ENCODE results near the gene ZBTB17.

ZBTB17 gene

GRCh38 chr1:15958111-15958510 lies 17.8 kb downstream of the ZBTB17 start:
- no peak for TF ChIP-seq MYC (IDR thresholded peaks at IDR 0.05; ENCODE audit: low read depth, low read length)
- no peak for TF ChIP-seq CTCF (IDR thresholded peaks at IDR 0.05; ENCODE audit: low read depth, low read length)
- TF ChIP-seq POLR2A (IDR thresholded peaks at IDR 0.05; ENCODE audit: extremely low read depth, insufficient read length) = no peak
- no peak for TF ChIP-seq MAX (IDR thresholded peaks at IDR 0.05; ENCODE audit: low read depth, low read length)
- DNase-seq (ENCODE audit: low read depth) = no peak
- no peak overlapping the region for H3K4me3 ChIP-seq (ENCODE audit: low read depth, low read length)

- DNase-seq (ENCODE audit: low read depth) = no peak
- TF ChIP-seq CTCF (IDR thresholded peaks at IDR 0.05; ENCODE audit: low read depth, low read length) = no peak
- no peak for TF ChIP-seq MYC (IDR thresholded peaks at IDR 0.05; ENCODE audit: low read depth, low read length)
- TF ChIP-seq POLR2A (IDR thresholded peaks at IDR 0.05; ENCODE audit: extremely low read depth, insufficient read length) = no peak
- no peak for TF ChIP-seq MAX (IDR thresholded peaks at IDR 0.05; ENCODE audit: low read depth, low read length)
- no peak overlapping the region for H3K4me3 ChIP-seq (ENCODE audit: low read depth, low read length)
Measured at GRCh38 chr1:15957221-15958095, 18.4 kb downstream of the ZBTB17 start.

- no peak overlapping the region for H3K4me3 ChIP-seq (ENCODE audit: low read depth, low read length)
- DNase-seq (ENCODE audit: low read depth) = no peak
- TF ChIP-seq MYC (IDR thresholded peaks at IDR 0.05; ENCODE audit: low read depth, low read length) (no peak), CTCF (IDR thresholded peaks at IDR 0.05; ENCODE audit: low read depth, low read length) (no peak)
Measured at GRCh38 chr1:15956150-15956549, 19.8 kb downstream of the ZBTB17 start.

GRCh38 chr1:15955552-15955951 lies 20.3 kb downstream of the ZBTB17 start:
- no peak overlapping the region for H3K4me3 ChIP-seq (ENCODE audit: low read depth, low read length)
- no peak for DNase-seq (ENCODE audit: low read depth)
- no peak for TF ChIP-seq CTCF (IDR thresholded peaks at IDR 0.05; ENCODE audit: low read depth, low read length)
- no peak for TF ChIP-seq MAX (IDR thresholded peaks at IDR 0.05; ENCODE audit: low read depth, low read length)
- no peak for TF ChIP-seq POLR2A (IDR thresholded peaks at IDR 0.05; ENCODE audit: extremely low read depth, insufficient read length)
- TF ChIP-seq MYC (IDR thresholded peaks at IDR 0.05; ENCODE audit: low read depth, low read length) = no peak

- no peak for DNase-seq (ENCODE audit: low read depth)
- TF ChIP-seq MAX (IDR thresholded peaks at IDR 0.05; ENCODE audit: low read depth, low read length) (no peak), MYC (IDR thresholded peaks at IDR 0.05; ENCODE audit: low read depth, low read length) (no peak), CTCF (IDR thresholded peaks at IDR 0.05; ENCODE audit: low read depth, low read length) (no peak), POLR2A (IDR thresholded peaks at IDR 0.05; ENCODE audit: extremely low read depth, insufficient read length) (no peak)
- H3K4me3 ChIP-seq (ENCODE audit: low read depth, low read length) = no peak overlapping the region
Measured at GRCh38 chr1:15954316-15954715, 21.6 kb downstream of the ZBTB17 start.
